Skeletal muscle satellite cell (primary cell): ENCODE data around the gene SLC8A1.

Experiments used
- H3K27me3 ChIP-seq: 2 replicates; pipeline ENCODE4 v1.7.0; 2013; ENCODE audit warnings: low read length; ENCODE audit not compliant: control insufficient read depth, insufficient read depth
- H3K36me3 ChIP-seq: 2 replicates; pipeline ENCODE4 v1.7.0; 2013; ENCODE audit warnings: mild to moderate bottlenecking, control low read depth, low read length; ENCODE audit not compliant: insufficient read depth
- H3K4me1 ChIP-seq: 2 replicates; pipeline ENCODE4 v1.7.0; 2013; ENCODE audit warnings: low read length; ENCODE audit not compliant: control insufficient read depth, insufficient read depth
- H3K4me2 ChIP-seq: 2 replicates; pipeline ENCODE4 v1.7.0; 2013; ENCODE audit warnings: mild to moderate bottlenecking, low read length
- H3K4me3 ChIP-seq: 2 replicates; pipeline ENCODE4 v1.7.0; 2013; ENCODE audit warnings: low read length
- H3K9ac ChIP-seq: 2 replicates; pipeline ENCODE4 v1.7.0; 2013; ENCODE audit warnings: mild to moderate bottlenecking, low read depth, low read length, moderate library complexity
- H3K9me3 ChIP-seq: replicated peaks from 2 replicates; pipeline ENCODE4 v1.7.0; 2013; ENCODE audit warnings: mild to moderate bottlenecking, control low read depth, low read length

Gene SLC8A1

GRCh38 chr2:40480073-40480472 lies 28.2 kb upstream of the SLC8A1 start:
- Histone ChIP-seq H3K4me1 (no peaks in the 10 kb centered on the region), H3K9me3 (no peaks in the 10 kb centered on the region), H3K4me3 (no peak overlapping the region), H3K9ac (no peak overlapping the region), H3K36me3 (no peaks in the 10 kb centered on the region), H3K4me2 (no peak overlapping the region), H3K27me3 (no peaks in the 10 kb centered on the region)

- Histone ChIP-seq H3K4me1 (no peaks in the 10 kb centered on the region), H3K9ac (no peak overlapping the region), H3K27me3 (no peaks in the 10 kb centered on the region), H3K36me3 (no peaks in the 10 kb centered on the region), H3K9me3 (no peaks in the 10 kb centered on the region), H3K4me2 (no peak overlapping the region), H3K4me3 (no peak overlapping the region)
These were observed 25.5 kb upstream of the SLC8A1 start for GRCh38 chr2:40477361-40477760.

GRCh38 chr2:40476436-40476835 lies 24.5 kb upstream of the SLC8A1 start:
- no peaks in the 10 kb centered on the region for H3K27me3 ChIP-seq
- no peaks in the 10 kb centered on the region for H3K4me1 ChIP-seq
- no peak overlapping the region for H3K9ac ChIP-seq
- no peak overlapping the region for H3K4me3 ChIP-seq
- H3K9me3 ChIP-seq, result no peaks in the 10 kb centered on the region
- no peak overlapping the region for H3K4me2 ChIP-seq
- H3K36me3 ChIP-seq, result no peaks in the 10 kb centered on the region

DNA sequence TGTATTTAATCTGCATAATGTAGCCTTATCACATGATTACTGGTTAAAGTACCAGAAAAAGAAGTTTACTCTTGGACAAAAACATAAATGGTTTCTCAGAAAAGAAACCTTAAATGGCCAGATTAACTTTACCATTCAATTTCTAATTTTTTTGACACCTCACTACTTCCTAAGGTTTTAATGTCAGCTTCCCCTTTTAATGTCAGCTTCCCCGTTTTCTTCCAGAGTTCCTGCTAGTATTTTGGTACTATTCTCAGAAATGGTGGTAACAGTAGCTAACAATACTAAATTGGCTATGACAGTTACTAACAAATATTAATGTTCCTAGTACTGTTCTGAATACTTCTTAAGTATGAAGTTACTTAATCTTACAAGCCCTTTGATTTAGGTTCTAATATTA lies 22.4 kb upstream of the SLC8A1 start:
- Histone ChIP-seq H3K9ac (no peak overlapping the region), H3K36me3 (no peaks in the 10 kb centered on the region), H3K4me3 (no peak overlapping the region), H3K4me1 (no peaks in the 10 kb centered on the region), H3K4me2 (no peak overlapping the region), H3K27me3 (no peaks in the 10 kb centered on the region), H3K9me3 (no peaks in the 10 kb centered on the region)

- H3K4me3 ChIP-seq, result no peak overlapping the region
These were observed 20.0 kb upstream of the SLC8A1 start for GRCh38 chr2:40471866-40472265.

DNA sequence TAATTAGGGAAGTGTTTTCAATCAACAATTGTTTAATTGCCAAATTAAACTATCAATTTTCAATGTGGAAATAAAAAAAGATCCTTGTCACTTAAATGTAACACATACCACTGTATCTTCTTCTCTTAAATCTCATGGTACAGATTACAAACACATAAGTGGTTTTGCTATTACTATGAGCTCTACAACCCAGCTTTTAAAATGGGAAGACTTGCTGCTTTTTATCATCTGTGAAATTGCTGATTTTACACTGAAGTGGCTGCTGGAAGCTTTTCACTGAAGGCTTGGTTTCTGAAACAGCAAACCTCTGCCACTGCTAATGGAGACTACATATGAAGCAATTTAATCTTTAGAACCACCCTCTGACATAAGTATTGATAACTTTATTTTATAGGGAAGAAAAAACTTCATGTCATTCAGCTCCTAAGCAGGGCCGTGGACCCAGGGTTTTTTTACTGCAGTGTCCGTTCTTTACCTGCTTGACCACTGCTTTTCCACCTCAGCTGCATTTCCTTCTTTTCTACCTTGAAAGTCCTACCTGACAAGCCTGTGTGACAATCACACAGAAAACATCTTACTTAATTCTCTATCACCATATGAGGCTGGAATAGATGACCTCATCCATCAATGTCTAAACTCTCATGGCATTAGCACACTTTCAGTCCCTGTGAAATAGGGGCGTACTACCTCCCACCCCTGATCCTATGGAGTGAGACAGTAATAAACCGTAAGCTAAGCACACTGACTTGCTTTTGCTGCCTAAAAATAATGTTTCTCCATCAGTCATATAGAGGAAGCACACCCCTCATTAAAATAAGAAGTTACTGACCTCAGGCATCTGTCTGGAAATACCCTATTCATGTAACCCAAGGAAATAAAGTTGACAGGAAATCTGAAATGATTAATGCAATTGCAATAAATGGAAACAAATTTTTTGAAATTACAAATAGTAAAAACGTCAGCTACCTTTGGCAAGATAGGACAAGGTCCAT lies 19.2 kb upstream of the SLC8A1 start:
- Histone ChIP-seq H3K4me3 (no peak overlapping the region), H3K4me1 (no peaks in the 10 kb centered on the region), H3K9ac (no peak overlapping the region), H3K36me3 (no peaks in the 10 kb centered on the region), H3K27me3 (no peaks in the 10 kb centered on the region), H3K9me3 (no peaks in the 10 kb centered on the region), H3K4me2 (no peak overlapping the region)

More at GRCh38 chr2:40471866-40472265, 20.0 kb upstream of the SLC8A1 start:
- Histone ChIP-seq H3K27me3 (no peaks in the 10 kb centered on the region), H3K36me3 (no peaks in the 10 kb centered on the region), H3K4me1 (no peaks in the 10 kb centered on the region), H3K9ac (no peak overlapping the region), H3K4me2 (no peak overlapping the region), H3K9me3 (no peaks in the 10 kb centered on the region)

DNA sequence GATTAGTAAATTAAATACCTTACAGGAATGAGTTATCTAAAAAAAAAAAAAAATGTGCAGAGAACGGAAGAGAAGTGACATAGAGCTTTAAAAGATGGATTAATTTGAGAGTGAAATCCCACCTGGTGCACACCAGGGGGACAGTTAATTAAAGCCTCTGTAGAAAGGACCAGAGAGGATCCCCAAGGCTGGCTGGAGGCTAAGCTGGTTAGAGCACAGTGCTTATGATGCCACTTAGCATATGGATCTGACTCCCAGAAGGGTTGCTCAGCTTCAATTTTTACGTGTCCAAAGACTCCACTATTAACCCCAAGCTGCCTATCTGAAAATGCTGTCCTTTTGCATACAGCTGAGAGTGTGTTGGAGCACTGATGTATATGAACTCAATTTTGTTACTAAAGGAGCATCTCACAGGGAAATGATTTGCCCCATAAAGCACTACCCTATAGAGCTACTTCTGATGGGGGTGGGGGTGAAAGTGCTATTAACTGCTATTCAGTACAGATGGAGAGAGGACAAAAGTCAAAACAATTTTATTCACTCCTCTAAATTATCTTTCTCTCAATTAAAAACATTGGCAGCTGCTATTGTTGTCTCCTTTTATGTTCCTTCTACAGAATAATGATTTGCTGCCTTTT lies 15.2 kb upstream of the SLC8A1 start:
- no peaks in the 10 kb centered on the region for H3K4me1 ChIP-seq
- no peaks in the 10 kb centered on the region for H3K36me3 ChIP-seq
- H3K27me3 ChIP-seq, result no peaks in the 10 kb centered on the region
- no peaks in the 10 kb centered on the region for H3K9me3 ChIP-seq
- H3K4me3 ChIP-seq, result no peak overlapping the region
- H3K9ac ChIP-seq, result no peak overlapping the region
- H3K4me2 ChIP-seq, result no peak overlapping the region

DNA sequence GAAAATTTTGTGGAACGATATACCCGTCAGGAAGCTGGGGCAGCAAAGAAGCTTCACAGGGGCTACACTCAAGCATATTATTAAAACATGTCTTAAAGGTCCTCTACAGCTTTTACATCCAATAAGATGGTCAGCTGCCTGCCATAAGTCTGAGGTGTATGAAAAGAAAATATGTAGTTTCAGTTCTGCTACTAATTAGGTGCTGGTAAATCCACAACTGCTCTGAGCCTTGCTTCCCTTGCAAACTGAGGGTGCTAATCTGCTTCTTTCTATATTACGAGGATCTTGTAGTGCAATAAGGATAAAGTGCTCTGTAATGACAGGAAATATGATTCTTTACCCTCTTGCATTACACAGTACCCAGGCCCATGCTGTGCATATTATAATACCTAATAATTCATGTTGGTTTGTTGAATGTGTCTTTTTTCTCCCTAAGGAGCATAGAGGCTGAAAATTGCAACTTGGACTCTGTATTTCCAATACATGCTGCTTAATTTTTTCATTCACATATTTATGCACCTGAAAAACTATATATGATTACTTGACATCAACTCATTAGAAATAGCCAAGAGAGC lies 14.5 kb upstream of the SLC8A1 start:
- H3K4me1 ChIP-seq, result no peaks in the 10 kb centered on the region
- H3K9ac ChIP-seq, result no peak overlapping the region
- no peaks in the 10 kb centered on the region for H3K27me3 ChIP-seq
- no peaks in the 10 kb centered on the region for H3K9me3 ChIP-seq
- H3K36me3 ChIP-seq, result no peaks in the 10 kb centered on the region
- no peak overlapping the region for H3K4me3 ChIP-seq
- no peak overlapping the region for H3K4me2 ChIP-seq

GRCh38 chr2:40463112-40463511 lies 11.2 kb upstream of the SLC8A1 start:
- H3K4me1 ChIP-seq, result peaks cover 5% of the 10 kb centered on the region
- H3K27me3 ChIP-seq, result no peaks in the 10 kb centered on the region
- H3K36me3 ChIP-seq, result no peaks in the 10 kb centered on the region
- H3K4me2 ChIP-seq, result no peak overlapping the region
- no peak overlapping the region for H3K9ac ChIP-seq
- H3K4me3 ChIP-seq, result no peak overlapping the region
- H3K9me3 ChIP-seq, result no peaks in the 10 kb centered on the region

GRCh38 chr2:40458271-40458794 lies 6.4 kb upstream of the SLC8A1 start:
- H3K4me3 ChIP-seq, result no peak overlapping the region
- H3K9me3 ChIP-seq, result no peaks in the 10 kb centered on the region
- H3K36me3 ChIP-seq, result no peaks in the 10 kb centered on the region
- H3K4me1 ChIP-seq, result peaks cover 20% of the 10 kb centered on the region
- peak overlapping the region; percentile 35 for H3K9ac ChIP-seq
- H3K4me2 ChIP-seq, result peak overlapping the region; percentile 72
- no peaks in the 10 kb centered on the region for H3K27me3 ChIP-seq

GRCh38 chr2:40457837-40458236 lies 5.9 kb upstream of the SLC8A1 start:
- H3K4me1 ChIP-seq, result peaks cover 20% of the 10 kb centered on the region
- no peaks in the 10 kb centered on the region for H3K9me3 ChIP-seq
- H3K27me3 ChIP-seq, result no peaks in the 10 kb centered on the region
- peak overlapping the region; percentile 72 for H3K4me2 ChIP-seq
- H3K4me3 ChIP-seq, result peak overlapping the region; percentile 22
- peak overlapping the region; percentile 48 for H3K9ac ChIP-seq
- H3K36me3 ChIP-seq, result no peaks in the 10 kb centered on the region
